Coronary artery (tissue), 2 donors: ENCODE data around the gene MAPKAP1.

ENCODE experiments used
- DNase-seq: peaks from one replicate; pipeline ENCODE4 v3.0.0-alpha.2; 2017; ENCODE audit warnings: low spot score
- H3K27ac ChIP-seq, 2 donors: fragments of 200-600 bp; sonication (generic); one replicate each; pipeline ENCODE4 v1.5.1; 2016 to 2019
- H3K4me3 ChIP-seq: fragments of 200-600 bp; sonication (generic); 2 replicates; pipeline ENCODE4 v1.5.1; 2016; ENCODE audit warnings: mild to moderate bottlenecking, moderate library complexity
- CTCF ChIP-seq: fragments of 200-600 bp; sonication (generic); IDR thresholded peaks from one replicate; pipeline ENCODE4 v1.5.1; 2019; ENCODE audit warnings: antibody characterized with exemption

MAPKAP1 gene

GRCh38 chr9:125637241-125637640 lies 69.8 kb downstream of the MAPKAP1 start:
- H3K4me3 ChIP-seq = no peak overlapping the region
- DNase-seq = no peak
- H3K27ac ChIP-seq = no peak overlapping the region
- no peak for TF ChIP-seq CTCF

- Histone ChIP-seq H3K4me3 (no peak overlapping the region), H3K27ac (no peak overlapping the region)
- no peak for TF ChIP-seq CTCF
- no peak for DNase-seq
Measured at GRCh38 chr9:125635888-125636287, 71.1 kb downstream of the MAPKAP1 start.

- no peak overlapping the region for H3K27ac ChIP-seq
- DNase-seq = no peak
- no peak for TF ChIP-seq CTCF
Measured at GRCh38 chr9:125634040-125634717, 72.8 kb downstream of the MAPKAP1 start.

GRCh38 chr9:125633116-125633745 lies 73.8 kb downstream of the MAPKAP1 start:
- DNase-seq = no peak
- Histone ChIP-seq H3K4me3 (no peak overlapping the region), H3K27ac (no peak overlapping the region)
- no peak for TF ChIP-seq CTCF

More at GRCh38 chr9:125634040-125634717, 72.8 kb downstream of the MAPKAP1 start:
- no peak overlapping the region for H3K4me3 ChIP-seq

DNA sequence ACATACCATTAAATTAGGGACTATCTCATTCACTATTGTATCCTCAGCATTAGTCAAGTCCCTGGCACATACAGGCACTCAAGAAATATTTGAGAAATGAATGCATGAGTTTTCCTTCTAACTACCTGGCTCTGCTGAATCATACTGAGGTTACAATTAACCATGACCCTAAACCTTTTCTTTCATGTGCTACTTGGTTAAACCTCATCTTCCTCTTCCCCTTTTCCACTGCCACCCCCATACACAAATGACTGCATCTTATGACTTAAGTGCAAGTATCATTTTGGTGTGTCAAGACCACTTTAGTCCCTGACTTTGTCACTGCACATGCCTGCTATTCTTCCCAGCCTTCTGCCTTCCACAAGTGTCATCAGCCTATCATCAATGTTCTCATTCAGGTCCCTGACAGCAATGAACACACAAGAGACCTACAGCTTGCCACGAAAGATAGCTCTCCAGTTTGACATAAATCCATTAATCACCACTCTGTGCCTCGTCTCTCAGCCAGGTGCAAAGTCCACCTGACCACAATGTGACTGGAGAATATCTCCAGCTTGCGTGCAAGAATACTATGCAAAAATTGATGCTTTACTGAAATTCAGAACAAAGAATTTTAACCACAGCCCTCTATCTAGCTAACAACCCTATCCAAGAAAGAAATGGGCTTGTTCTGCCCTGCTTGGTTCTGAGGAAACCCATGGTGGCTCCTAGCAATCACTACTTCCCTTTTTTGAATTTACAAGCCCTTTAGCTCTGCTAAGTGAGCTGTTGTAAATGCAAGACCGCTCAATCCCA lies 74.5 kb downstream of the MAPKAP1 start:
- H3K27ac ChIP-seq = no peak overlapping the region
- no peak overlapping the region for H3K4me3 ChIP-seq
- TF ChIP-seq CTCF = no peak
- DNase-seq = no peak

DNA sequence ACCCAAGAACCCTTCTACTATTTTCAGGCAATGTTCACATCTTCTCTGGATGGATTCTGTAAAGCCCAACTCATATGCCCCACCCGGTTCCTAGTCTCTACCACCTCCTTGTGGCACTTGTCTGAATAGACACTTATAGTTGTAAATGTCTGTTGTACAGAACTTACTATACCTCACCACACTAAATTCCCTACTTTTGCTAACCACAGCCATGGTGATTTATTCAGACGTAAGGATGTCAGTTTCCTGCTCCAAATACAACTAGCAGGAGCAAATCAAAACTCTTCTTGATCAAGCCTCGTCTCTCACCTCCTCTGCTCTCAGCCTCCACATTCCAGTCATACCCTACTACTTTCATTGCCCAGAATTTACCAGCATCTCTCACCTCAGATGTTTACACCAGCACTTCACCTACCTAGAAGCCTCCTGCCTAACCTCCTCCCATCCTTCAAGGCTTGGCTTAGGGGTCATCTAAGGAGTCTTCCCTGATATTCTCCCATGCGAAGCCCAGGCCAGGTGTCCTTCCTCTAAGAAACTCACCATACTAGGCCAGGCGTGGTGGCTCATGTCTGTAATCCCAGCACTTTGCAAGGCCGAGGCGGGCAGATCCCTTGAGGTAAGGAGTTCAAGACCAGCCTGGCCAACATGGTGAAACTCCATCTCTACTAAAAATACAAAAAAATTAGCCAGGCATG lies 75.5 kb downstream of the MAPKAP1 start:
- Histone ChIP-seq H3K4me3 (no peak overlapping the region), H3K27ac (no peak overlapping the region)
- DNase-seq = no peak
- peak; percentile 33 for TF ChIP-seq CTCF
